Measurements from ENCODE around the gene FBXO2.
A peak's percentile ranks its signal among the peaks of the same experiment; 100 is the strongest.

FBXO2 gene

GRCh38 chr1:11681071-11681771 is 27.0 kb upstream of the FBXO2 start, which contains the start of gene MAD2L2:
Gene MAD2L2 (minus strand): TSS chr1:11681148. CDS start chr1:11680601, 547 bp downstream.
- DNase-seq: peak; percentile 90

DNA sequence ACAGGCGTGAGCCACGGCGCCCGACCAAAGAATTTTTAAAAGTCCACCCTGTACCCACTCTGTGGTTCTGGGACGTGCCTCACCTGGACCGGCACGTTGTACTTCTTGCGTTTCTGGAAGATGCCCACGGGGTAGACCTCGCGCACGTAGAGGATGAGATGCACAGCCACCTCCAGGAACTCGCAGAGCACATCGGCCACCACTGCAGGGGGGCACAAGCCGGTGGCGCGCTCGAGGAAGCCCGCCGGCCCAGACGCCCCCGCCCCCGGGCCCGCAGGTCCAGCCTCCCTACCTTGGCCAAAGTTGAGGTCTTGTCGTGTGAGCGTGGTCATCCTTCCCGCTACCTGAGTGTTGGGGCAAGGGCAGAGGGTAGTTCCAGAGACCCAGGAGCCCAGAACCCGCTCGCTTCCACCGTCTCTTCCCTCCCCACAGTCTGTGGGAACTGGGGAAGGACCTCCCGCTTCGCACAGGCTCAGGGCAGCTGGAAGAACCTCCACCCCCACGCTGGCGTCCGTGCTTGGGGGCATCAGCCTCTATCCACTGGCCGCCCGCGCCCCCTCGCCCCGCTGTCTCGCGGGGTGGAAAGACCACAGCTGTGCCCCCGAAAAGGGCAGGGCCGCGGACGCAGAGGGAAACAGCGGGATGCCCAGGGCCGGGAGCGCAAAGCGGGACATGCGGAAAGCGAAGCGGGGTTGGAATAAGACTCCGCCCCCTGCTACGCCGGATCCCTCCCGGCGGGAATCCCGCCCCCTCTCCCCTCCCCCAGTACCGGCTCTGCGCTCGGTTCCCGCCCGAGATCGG is 26.2 kb upstream of the FBXO2 start:
- no peak for DNase-seq

GRCh38 chr1:11678442-11678841 is 24.2 kb upstream of the FBXO2 start:
- no peak for DNase-seq

DNA sequence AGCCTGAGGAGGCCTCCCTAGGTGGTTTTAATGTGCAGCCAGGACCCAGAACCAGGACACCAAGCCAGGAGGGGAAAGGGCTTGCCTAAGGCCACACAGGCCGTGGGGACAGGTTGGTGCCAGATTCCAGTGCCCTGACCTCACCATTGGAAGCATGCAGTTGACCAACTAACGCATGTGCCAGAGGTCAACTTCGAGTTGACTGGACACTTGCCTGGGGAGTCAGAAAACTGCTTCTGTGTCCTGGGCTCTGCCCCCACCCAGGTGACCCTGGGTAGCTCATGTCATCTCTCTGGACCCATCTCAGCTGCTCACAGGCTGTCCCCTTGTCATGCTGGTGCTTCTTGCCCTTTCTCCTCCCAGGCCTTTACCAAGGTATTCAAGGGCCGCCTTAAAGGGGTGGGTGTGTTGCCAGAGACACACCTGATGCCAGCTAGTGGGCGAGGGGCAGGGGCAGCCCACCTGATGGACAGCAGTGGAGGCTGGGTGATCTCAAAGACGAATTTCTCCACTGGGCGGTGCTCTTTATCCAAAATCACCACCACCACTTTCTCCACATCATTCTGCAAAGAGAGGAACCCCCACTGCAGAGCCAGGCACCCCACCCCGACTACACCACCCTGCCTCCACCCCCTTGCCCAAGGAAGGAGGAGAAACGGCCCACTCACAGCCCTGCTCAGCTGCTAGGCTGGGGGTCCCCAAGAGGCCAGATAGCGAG is 22.3 kb upstream of the FBXO2 start:
- no peak for DNase-seq

DNA sequence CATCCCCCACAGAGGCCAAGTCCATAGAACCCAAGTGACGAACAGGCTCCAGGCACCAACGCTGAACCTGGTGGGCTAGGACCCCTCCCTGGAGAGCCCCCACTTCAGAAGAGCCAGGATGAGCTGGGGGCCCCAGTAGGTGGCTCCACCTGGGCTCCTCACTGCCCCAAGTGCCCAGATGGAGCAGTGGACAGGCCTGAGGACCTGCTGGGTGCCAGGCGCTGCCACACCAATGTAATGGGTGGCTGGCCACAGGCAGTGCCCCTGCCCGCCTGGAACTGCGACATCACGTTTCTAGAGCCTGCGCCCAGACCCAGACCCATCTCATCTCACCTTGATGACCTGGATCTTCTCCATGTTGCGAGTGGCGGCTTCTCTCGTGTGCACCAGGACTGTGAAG is 21.1 kb upstream of the FBXO2 start:
- DNase-seq: no peak

DNA sequence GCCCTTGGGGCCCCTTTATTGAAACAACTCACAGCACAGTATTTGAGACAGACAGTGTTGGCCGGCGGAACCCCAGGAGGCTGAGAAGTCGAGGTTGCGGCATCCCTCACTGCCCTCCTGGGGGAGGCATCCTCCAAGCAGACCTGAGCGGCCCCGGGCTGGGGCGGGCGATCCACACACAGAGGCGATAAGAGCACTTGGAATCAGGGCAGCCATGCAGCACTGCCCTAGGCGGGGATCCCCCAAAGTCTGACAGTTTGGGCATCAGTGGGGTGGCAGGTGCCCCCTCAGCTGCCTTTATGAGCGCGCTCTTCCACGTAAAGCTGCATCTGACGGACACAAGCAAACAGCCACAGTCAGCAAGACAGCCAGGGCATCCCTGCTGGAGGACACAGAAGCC is 20.3 kb upstream of the FBXO2 start:
- DNase-seq: no peak

- DNase-seq: no peak
Observed at GRCh38 chr1:11673089-11673769, 19.0 kb upstream of the FBXO2 start.

- no peak for DNase-seq
Observed at GRCh38 chr1:11671544-11672286, 17.5 kb upstream of the FBXO2 start.

- DNase-seq: no peak
Observed at GRCh38 chr1:11671205-11671543, 16.9 kb upstream of the FBXO2 start.

- DNase-seq: no peak
Observed at GRCh38 chr1:11670747-11671146, 16.5 kb upstream of the FBXO2 start.

DNA sequence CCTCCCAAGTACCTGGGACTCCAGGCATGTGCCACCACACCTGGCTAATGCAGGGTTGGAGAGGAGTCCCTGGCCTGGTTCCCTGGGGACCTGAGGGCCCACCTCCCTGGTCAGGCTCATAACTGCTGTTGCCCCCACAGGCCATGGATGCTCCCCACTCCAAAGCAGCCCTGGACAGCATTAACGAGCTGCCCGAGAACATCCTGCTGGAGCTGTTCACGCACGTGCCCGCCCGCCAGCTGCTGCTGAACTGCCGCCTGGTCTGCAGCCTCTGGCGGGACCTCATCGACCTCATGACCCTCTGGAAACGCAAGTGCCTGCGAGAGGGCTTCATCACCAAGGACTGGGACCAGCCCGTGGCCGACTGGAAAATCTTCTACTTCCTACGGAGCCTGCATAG is 14.3 kb upstream of the FBXO2 start:
- no peak for DNase-seq

- DNase-seq: peak; percentile 38
Observed at GRCh38 chr1:11664336-11665065, 10.3 kb upstream of the FBXO2 start.

GRCh38 chr1:11661103-11661502 is 6.9 kb upstream of the FBXO2 start:
- no peak for DNase-seq

GRCh38 chr1:11659748-11660147 is 5.5 kb upstream of the FBXO2 start:
- DNase-seq: no peak

GRCh38 chr1:11658542-11658941 is 4.3 kb upstream of the FBXO2 start:
- no peak for DNase-seq

DNA sequence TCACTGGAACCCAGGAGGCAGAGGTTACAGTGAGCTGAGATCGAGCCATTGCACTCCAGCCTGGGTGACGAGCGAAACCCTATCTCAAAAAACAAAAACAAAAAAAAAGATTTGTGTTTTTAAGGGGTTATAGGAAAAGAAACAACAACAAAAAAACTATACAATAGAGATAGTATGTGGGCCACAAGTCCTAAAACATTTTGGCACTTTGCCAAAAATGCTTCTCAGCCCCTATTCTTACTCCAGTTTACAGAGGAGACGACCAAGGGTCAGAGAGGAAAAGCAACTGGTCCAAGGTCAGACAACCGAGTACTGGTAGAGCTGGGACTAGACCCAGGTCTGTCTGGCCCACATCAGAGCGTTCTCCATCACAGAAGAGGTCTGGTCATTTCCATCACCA is 3.4 kb upstream of the FBXO2 start:
- DNase-seq: no peak

DNA sequence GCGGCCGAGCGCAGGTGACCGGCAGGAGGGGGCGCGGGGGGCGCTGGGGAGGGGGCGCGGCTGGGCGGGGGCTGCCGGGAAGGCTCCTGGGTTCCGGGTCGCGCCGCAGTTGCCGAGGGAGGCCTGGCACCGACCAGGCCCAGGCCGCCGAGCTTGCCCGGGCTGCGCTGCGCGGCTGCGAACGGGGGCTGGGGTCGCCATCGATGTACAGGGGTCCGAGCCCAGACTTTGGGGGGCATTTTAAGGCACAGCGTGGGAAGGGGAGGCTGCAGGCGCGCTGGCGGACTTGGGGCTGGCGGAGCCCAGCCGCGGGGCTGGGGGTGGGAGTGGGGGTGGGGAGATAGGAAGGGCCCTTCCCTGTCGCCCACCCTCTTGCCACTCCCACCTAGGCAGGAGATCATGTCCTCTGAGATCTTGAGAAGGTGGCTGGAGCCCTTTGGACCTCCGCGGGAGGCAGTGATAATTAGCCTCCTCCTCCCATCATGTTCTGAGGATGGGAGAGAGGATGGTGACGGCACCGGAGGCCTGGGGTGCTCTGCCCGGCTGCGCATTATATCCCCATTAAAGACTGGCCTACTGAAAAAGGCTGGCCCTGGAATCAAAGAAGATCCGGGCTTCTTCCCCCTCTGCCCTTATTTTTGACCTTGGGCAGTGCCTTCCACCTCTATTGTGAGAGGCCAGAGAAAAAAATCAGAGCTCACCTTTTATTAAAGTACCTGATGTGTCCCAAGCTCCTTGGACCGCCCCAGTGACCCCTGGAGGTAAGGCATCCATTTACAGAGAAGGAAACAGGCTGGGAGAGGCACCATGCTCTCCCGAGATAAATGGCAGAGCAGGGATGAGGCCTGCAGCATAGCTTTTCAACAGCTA is 945 bp upstream of the FBXO2 start:
- no peak for DNase-seq

GRCh38 chr1:11653861-11654136 is 430 bp downstream of the FBXO2 start:
- no peak for DNase-seq

DNA sequence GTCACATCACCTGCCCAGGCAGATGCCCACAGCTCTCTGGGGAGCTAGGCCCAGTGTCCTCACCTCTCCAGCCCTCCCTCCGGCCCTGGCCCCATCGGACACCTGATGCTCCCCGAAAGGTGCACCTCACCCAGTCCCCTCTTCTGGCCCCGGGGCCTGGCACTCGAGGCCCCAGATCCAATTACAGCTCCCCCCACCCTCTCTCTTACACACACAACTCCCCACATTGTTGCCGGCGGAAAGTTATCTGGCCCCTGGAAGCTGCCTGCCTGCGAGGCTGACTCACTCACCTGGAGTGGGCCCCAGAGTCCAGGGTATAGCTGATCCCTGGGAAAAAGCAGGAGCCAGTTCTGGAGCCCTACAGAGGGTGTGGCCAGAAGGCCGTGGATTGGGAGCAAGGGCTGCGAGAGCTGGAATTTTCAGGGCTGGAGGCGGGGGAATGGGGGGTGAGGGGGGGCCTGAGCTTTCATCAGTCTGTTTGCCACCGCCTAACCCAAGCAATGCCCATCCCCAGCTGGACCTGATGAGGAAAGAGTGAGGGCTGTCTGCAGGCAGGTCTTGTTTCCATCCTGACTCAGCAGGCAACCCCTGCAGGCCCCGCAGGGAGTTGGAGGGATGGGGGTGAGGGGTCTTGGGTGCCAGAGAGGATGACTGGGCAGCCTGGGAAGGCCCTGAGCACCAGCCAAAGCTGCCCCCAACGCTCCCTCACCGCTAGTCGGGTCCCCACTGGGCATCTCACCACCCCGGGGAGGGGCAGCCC is 948 bp downstream of the FBXO2 start:
- DNase-seq: no peak

- no peak for DNase-seq
Observed at GRCh38 chr1:11652203-11652780, 1.9 kb downstream of the FBXO2 start.

All from NCI-H146 (cell line).